ENCODE data around the gene PPM1B.

PPM1B gene

GRCh38 chr2:44267269-44267795, 98.7 kb downstream of the PPM1B start:
- no peak for DNase-seq

- DNase-seq, result no peak
Observed at GRCh38 chr2:44267796-44268648, 99.3 kb downstream of the PPM1B start.

DNA sequence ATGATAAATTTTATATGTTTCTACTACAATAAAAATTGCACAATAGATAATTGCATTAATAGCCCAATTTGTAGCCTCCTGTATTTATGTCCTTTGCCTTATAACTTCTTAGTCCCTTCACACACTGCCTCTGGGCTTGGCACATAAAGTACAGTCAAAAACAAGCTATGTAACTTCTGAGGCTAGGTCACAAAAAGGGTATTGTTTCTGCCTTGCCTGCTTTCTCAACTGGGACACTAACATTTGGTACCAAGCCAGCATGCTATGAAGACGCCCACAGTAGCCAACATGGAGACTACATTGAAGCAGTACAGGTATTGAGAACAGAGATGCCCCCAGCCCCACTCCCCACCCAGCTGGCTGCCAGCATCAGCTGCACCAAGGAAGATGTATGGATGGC, 101.2 kb downstream of the PPM1B start:
- DNase-seq, result no peak

DNA sequence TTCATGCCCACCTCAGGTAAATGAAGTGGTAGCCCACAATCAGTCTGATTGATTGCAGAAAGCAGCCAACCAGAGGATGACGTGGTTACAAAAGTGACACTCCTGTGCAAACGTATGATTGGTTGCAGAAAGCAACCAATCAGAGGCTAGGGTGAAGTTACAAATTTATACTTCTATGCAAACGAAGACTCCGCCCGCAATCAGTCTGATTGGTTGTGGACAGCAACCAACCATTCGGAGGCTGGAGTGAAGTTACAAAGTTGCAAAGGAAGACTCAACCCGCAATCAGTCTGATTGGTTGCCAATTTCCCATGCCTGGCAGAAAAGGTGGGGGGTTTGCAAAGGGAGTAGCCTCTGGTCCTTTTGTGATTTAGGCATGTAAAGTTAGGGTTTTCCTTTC, 102.6 kb downstream of the PPM1B start:
- no peak for DNase-seq

DNA sequence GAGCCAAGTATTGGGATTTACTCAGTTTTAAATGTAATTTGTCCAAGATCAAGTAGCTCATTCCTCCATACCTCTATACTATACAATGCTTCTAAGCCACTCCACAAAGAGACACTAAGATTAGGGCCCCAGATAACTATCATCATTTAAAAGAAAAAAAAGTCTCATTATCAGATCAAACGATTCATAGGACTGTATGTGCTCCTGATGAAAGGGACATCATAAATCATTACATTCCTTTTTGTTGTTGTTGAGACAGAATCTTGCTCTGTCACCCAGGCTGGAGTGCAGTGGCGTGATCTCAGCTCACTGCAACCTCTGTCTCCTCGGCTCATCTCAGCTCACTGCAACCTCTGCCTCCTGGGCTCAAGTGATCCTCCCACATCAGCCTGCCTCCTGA, 104.4 kb downstream of the PPM1B start:
- DNase-seq, result no peak

- no peak for DNase-seq
Observed at GRCh38 chr2:44273596-44273995, 104.9 kb downstream of the PPM1B start.

DNA sequence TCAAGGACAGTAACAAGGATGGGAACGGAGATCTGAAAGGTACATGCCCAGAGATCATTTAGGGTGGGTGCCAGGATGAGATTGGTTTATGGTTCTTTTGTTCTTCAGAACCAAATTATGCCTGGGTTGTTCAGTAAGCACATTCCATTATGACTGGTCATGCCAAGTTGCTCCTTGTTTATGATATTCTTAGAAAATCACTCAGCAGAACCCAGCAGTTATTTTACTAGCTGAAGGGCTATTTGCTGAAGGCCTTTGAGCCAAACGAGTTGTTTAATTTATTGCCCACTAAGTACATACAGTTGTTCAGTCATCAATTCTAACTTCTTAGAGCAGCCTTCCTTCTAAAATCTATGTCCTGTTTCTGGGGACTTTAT, 107.2 kb downstream of the PPM1B start:
- no peak for DNase-seq

GRCh38 chr2:44277541-44277940, 108.9 kb downstream of the PPM1B start:
- no peak for DNase-seq

GRCh38 chr2:44280869-44281268, 112.2 kb downstream of the PPM1B start:
- DNase-seq, result no peak

All from T-helper 9 cell (primary cell).